HG03139 (cell line): Measurements from ENCODE around the gene DIS3L2.
"Not testable (repeated sequence)": the region's sequence is repeated elsewhere in the genome, so short reads cannot be mapped to it uniquely, and the experiment has no call there.

ENCODE experiments used
- ATAC-seq: cut with Tn5 transposase; IDR thresholded peaks from one replicate; pipeline ENCODE4 v1.9.1; 2021; ENCODE audit not compliant: unreplicated experiment

Gene DIS3L2

GRCh38 chr2:232162187-232162586, 200.7 kb downstream of the DIS3L2 start:
- no peak for ATAC-seq

- no peak for ATAC-seq
These were observed 208.9 kb downstream of the DIS3L2 start for GRCh38 chr2:232170396-232170795.

GRCh38 chr2:232174662-232175061, 213.1 kb downstream of the DIS3L2 start:
- ATAC-seq: no peak

GRCh38 chr2:232176587-232176986, 215.1 kb downstream of the DIS3L2 start:
- ATAC-seq: not testable (repeated sequence)

DNA sequence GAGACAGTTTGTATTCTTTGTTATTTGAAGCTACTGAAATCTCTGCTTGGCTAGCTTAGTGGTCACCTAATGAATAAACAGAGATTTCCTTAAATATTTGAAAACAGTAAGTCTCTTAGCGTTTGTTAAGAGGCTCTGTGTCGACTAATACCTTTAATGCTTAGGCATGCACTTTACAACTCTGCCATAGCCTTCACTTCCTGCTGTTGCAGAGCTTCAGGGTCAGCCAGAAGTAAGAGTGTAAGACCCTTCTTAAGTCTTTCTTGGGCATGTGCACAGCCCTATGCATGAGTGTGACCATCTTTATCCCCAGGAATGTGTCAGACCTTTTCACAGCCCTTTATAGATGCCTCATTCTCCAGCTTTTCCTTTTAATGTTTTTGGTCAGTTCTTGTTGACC, 221.8 kb downstream of the DIS3L2 start:
- ATAC-seq: no peak

- no peak for ATAC-seq
These were observed 222.8 kb downstream of the DIS3L2 start for GRCh38 chr2:232184346-232184745.

- no peak for ATAC-seq
These were observed 229.3 kb downstream of the DIS3L2 start for GRCh38 chr2:232190796-232191195.

DNA sequence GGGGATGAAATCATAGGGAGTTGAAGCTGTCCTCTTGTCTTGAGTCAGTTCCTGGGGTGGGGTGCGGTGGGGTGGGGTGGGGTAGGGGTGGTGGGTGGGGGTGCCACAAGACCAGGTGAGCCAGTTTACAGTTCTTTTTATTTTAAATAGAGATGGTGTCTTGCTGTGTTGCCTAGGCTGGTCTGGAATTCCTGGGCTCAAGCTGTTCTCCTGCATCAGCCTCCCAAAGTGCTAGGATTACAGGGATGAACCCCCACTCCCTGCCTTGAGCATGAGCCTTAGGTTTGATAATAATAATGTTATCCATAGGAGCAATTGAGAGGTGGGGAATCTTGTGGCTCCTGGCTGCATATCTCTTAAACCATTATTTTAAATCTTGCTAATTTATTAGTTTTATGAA, 234.0 kb downstream of the DIS3L2 start:
- ATAC-seq: no peak

DNA sequence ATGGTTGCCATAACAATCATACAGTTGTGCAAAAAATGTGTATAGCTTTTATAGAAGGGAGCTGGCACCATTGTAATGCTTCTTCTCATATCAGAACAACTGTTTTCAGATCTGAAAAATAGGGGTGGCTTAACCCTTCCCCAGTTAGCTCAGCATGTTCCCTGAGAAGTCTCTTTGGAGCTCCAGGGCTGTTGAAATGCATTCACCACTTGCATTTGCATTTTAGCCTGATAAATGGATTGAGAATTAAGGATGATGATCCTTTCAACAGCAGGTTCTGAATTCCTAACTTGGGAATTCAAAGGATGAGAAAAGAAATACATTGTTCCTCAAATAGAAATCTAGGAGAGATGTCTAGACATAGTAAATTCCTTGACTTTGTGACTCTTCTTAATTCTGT, 235.3 kb downstream of the DIS3L2 start:
- ATAC-seq: no peak

GRCh38 chr2:232200195-232200594, 238.7 kb downstream of the DIS3L2 start:
- no peak for ATAC-seq

GRCh38 chr2:232203166-232203891, 241.8 kb downstream of the DIS3L2 start:
- ATAC-seq: no peak

DNA sequence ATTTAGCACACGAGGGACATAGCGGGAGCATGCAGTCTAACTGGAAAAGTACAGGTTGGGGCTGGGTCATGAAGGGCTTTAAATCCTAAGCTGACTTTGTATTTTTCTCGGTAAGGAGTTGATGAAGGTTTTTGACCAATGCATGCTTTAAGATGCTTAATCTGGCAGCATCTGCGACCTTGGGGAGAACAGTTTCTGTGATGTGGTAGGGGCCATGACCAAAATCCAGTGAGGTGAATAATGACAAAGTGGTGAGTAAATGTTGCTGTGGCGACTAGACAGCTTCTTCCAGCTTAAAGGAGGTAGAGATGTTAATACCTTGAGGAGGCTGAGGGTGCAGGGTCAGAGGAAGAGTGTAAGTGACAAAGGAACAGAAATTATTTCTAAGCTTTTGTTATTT, 242.4 kb downstream of the DIS3L2 start:
- ATAC-seq: no peak

DNA sequence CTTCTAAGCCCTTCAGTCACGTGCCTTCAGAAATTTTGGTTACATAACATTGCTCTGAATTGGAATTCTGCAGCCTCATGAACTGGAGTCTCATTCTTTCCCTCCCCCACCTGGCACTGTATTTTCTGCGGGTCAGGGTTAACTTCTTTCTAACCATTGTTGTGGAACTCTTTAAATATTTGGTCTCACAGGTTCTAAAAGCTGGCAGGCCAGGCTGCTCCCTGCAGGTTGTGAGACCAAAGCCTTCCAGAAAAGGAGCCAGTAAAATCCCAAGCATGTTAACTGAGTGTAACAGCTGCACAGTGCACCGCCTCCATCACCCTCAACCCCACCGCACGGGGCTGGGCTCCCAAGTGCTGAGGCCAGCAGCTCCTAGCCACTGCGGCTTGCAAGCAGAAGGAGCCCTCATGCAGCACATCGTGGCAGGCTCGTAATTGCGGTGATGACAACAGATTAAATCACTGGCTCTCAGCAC, 243.0 kb downstream of the DIS3L2 start:
- ATAC-seq: no peak

GRCh38 chr2:232207174-232207573, 245.7 kb downstream of the DIS3L2 start:
- ATAC-seq: no peak

DNA sequence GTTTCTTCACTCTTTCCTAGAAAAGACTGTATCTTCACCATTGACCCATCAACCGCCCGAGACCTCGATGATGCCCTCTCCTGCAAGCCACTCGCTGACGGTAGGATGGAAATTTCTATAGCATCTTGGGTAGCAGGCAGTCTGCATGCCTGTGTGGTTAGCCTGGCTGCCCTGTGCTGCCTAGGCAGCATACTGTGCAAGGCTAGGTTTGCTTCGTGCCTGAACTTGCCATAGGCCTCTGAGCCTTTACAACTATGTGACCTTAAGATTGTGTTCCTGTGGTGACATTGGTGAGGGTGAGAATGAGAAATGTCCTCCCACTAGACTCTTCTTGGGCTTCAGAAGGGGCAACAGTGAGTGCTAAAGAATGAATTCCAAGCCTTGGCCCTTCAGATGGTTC, 248.8 kb downstream of the DIS3L2 start:
- no peak for ATAC-seq

- peak; percentile 78 for ATAC-seq
These were observed 250.5 kb downstream of the DIS3L2 start for GRCh38 chr2:232211743-232212686.

DNA sequence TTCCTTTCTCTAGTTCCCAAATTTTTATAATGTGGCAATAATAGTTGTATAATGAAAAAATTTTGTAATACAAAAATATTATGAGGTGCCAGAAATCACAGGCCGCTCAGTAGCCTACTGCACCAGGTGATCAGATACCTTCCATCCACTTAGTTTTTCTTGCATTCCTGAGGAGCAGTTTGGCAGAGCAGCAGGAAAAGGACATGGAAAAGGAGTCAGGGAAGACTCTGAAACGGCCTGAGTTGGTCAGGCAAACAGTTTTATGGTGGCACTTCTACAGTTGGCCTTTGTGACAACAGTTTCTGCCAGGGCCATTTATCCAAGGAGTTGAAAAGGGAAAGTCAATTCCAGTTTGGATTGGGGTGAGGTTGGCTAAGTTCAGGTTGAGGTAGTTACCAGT, 251.7 kb downstream of the DIS3L2 start:
- no peak for ATAC-seq

DNA sequence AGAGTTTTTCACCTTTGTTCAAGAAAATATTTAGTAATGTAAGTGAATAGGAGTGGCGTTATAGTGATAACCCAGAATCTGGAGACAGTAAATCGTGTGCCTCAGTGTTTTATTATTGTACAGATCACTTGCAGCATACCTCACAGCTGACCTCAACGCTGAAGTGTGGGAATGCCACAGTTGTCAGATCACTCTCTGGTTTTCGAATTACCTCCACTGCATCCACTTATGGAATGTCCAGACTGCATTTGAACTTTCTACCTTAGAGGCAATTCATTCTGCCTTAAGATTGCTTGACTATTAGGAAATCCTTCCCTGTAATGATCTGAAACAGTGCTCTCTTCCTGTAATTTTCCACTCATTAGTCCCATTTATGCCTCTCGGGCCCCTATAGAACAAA, 252.5 kb downstream of the DIS3L2 start:
- ATAC-seq: no peak

DNA sequence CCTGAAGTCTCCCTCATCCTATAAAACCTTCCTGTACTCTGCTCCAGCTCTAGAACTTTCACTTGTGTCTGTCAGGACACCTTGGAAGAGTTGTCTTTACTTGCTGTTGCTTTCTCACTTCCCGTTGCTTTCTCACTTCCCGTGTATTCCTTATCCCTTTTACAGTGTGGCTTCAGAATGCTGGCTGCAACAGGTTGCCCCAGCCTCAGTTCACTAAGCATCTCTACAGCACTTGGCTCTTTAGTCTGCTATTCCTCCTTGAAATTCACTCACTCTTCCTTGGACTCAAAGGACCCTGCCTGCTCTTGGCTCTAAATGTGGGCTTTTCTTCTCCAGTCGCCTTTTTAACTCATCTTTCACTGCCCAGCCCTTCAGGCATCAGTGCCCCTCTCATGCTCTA, 254.5 kb downstream of the DIS3L2 start:
- ATAC-seq: no peak

- no peak for ATAC-seq
These were observed 257.4 kb downstream of the DIS3L2 start for GRCh38 chr2:232218778-232219495.

DNA sequence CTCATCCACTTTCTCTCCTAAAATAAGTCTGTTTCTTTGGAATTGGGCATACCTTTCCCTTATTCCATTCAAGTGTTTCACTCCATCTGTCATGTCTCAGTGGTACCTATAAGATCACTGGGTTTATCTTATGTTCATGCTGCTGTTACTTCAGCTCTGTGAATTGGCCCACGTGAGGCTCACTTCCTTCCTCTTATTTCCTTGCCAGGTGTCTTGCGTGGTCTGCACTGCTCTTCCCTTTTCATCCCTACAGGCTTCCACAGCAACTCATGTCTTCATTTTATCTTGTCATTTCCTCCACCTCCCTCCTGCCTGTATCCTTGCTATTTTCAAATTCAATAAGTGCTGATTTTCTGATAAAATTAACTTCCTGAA, 258.0 kb downstream of the DIS3L2 start:
- no peak for ATAC-seq
